Measurements from ENCODE around the gene KLHL2.

The KLHL2 gene

GRCh38 chr4:165324918-165325304, 117.5 kb downstream of the KLHL2 start:
- no peak for DNase-seq (ENCODE audit: low read depth)
- no peak overlapping the region for H3K4me3 ChIP-seq (ENCODE audit: low read depth, low read length)
- TF ChIP-seq CTCF (conservative IDR thresholded peaks at IDR 0.05; ENCODE audit: low read depth, low read length), result no peak

GRCh38 chr4:165325732-165326512, 118.6 kb downstream of the KLHL2 start:
- no peak for TF ChIP-seq CTCF (conservative IDR thresholded peaks at IDR 0.05; ENCODE audit: low read depth, low read length)
- DNase-seq (ENCODE audit: low read depth), result peak; percentile 89
- peak overlapping the region; percentile 8 for H3K4me3 ChIP-seq (ENCODE audit: low read depth, low read length)

GRCh38 chr4:165326831-165327210, 119.5 kb downstream of the KLHL2 start:
- peak overlapping the region; percentile 62 for H3K4me3 ChIP-seq (ENCODE audit: low read depth, low read length)
- no peak for TF ChIP-seq CTCF (conservative IDR thresholded peaks at IDR 0.05; ENCODE audit: low read depth, low read length)
- peak; percentile 48 for DNase-seq (ENCODE audit: low read depth)

GRCh38 chr4:165327211-165328100, 120.1 kb downstream of the KLHL2 start, which contains the start of gene MSMO1:
Gene MSMO1 (plus strand): TSS chr4:165327669. CDS start chr4:165333371, 5,702 bp downstream.
- TF ChIP-seq CTCF (conservative IDR thresholded peaks at IDR 0.05; ENCODE audit: low read depth, low read length), result no peak
- DNase-seq (ENCODE audit: low read depth), result peak; percentile 100
- H3K4me3 ChIP-seq (ENCODE audit: low read depth, low read length), result peak within 1 kb of the TSS; percentile 91

GRCh38 chr4:165328101-165328425, 120.7 kb downstream of the KLHL2 start:
- no peak for DNase-seq (ENCODE audit: low read depth)
- peak overlapping the region; percentile 91 for H3K4me3 ChIP-seq (ENCODE audit: low read depth, low read length)
- no peak for TF ChIP-seq CTCF (conservative IDR thresholded peaks at IDR 0.05; ENCODE audit: low read depth, low read length)

GRCh38 chr4:165328708-165329107, 121.3 kb downstream of the KLHL2 start:
- TF ChIP-seq CTCF (conservative IDR thresholded peaks at IDR 0.05; ENCODE audit: low read depth, low read length), result no peak
- no peak for DNase-seq (ENCODE audit: low read depth)
- H3K4me3 ChIP-seq (ENCODE audit: low read depth, low read length), result peak overlapping the region; percentile 91
